Muscle of arm (tissue), 12 donors: ENCODE results near the gene TRMT11. TPM values are rescaled to one million over a fixed set of nuclear protein-coding genes. Genes with fewer than 3 reads are reported as not detected.
"Not testable (repeated sequence)": the region's sequence is repeated elsewhere in the genome, so short reads cannot be mapped to it uniquely, and the experiment has no call there.

Experiments used
- DNase-seq: peaks from one replicate; pipeline ENCODE4 v3.0.0-alpha.2; 2013
- polyA plus RNA-seq, 12 donors: library from polyadenylated mRNA; unstranded; fragments of 120-200 nt; gene quantifications; one replicate each; pipeline ENCODE4 v1.2.1, GENCODE V29; 2013; ENCODE audit not compliant: insufficient read length in 12 of 12

The TRMT11 gene
- polyA plus RNA-seq, 12 donors = 10.8 to 21.3 (median 16.8) TPM; not detected in 1

GRCh38 chr6:125988280-125988679 is 1.9 kb downstream of the TRMT11 start:
- DNase-seq = no peak

GRCh38 chr6:125989631-125990030 is 3.3 kb downstream of the TRMT11 start:
- no peak for DNase-seq

- DNase-seq = no peak
Observed at GRCh38 chr6:125991653-125992052, 5.3 kb downstream of the TRMT11 start.

GRCh38 chr6:125994670-125995488 is 8.5 kb downstream of the TRMT11 start:
- no peak for DNase-seq

- DNase-seq = peak; percentile 51
Observed at GRCh38 chr6:125995972-125996580, 9.7 kb downstream of the TRMT11 start.

- DNase-seq = no peak
Observed at GRCh38 chr6:126002755-126003679, 16.7 kb downstream of the TRMT11 start.

GRCh38 chr6:126007800-126008199 is 21.5 kb downstream of the TRMT11 start:
- DNase-seq = no peak

GRCh38 chr6:126010040-126010439 is 23.7 kb downstream of the TRMT11 start:
- DNase-seq = no peak

- DNase-seq = no peak
Observed at GRCh38 chr6:126015863-126016262, 29.5 kb downstream of the TRMT11 start.

- DNase-seq = no peak
Observed at GRCh38 chr6:126016591-126016990, 30.3 kb downstream of the TRMT11 start.

- DNase-seq = no peak
Observed at GRCh38 chr6:126017668-126018067, 31.3 kb downstream of the TRMT11 start.

- DNase-seq = no peak
Observed at GRCh38 chr6:126020305-126021050, 34.1 kb downstream of the TRMT11 start.

GRCh38 chr6:126023474-126023873 is 37.1 kb downstream of the TRMT11 start:
- not testable (repeated sequence) for DNase-seq

- no peak for DNase-seq
Observed at GRCh38 chr6:126026001-126026400, 39.7 kb downstream of the TRMT11 start.

- no peak for DNase-seq
Observed at GRCh38 chr6:126027601-126028000, 41.3 kb downstream of the TRMT11 start.

GRCh38 chr6:126030045-126030444 is 43.7 kb downstream of the TRMT11 start:
- DNase-seq = no peak

- DNase-seq = peak; percentile 60
Observed at GRCh38 chr6:126033696-126034095, 47.4 kb downstream of the TRMT11 start.

- no peak for DNase-seq
Observed at GRCh38 chr6:126034656-126035055, 48.3 kb downstream of the TRMT11 start.

GRCh38 chr6:126035764-126036163 is 49.4 kb downstream of the TRMT11 start:
- DNase-seq = no peak

GRCh38 chr6:126038234-126038633 is 51.9 kb downstream of the TRMT11 start:
- no peak for DNase-seq

GRCh38 chr6:126039284-126039683 is 52.9 kb downstream of the TRMT11 start:
- no peak for DNase-seq

GRCh38 chr6:126040394-126040793 is 54.1 kb downstream of the TRMT11 start:
- DNase-seq = no peak
